Measurements from ENCODE around the gene LHX5. TPM values are rescaled to one million over a fixed set of nuclear protein-coding genes. Genes with fewer than 3 reads are reported as not detected.
A peak's percentile ranks its signal among the peaks of the same experiment; 100 is the strongest.

Gene LHX5
- polyA plus RNA-seq, 1 donor, result not detected

- DNase-seq, result no peak
These were observed 32.4 kb downstream of the LHX5 start for GRCh38 chr12:113439301-113439597.

- DNase-seq, result no peak
These were observed 33.0 kb downstream of the LHX5 start for GRCh38 chr12:113438523-113439300.

DNA sequence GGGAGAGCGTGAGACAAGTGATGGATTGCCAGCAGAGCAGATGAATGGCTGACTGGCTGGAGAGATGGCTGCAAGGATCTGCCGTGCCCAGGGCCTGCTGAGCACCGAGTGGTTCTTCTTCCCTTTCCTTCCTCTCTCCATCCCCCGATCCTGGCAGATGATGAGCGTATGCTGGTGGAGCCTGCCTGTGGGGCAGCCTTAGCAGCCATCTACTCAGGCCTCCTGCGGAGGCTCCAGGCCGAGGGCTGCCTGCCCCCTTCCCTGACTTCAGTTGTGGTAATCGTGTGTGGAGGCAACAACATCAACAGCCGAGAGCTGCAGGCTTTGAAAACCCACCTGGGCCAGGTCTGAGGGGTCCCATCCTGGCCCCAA is 34.0 kb downstream of the LHX5 start:
- DNase-seq, result no peak

DNA sequence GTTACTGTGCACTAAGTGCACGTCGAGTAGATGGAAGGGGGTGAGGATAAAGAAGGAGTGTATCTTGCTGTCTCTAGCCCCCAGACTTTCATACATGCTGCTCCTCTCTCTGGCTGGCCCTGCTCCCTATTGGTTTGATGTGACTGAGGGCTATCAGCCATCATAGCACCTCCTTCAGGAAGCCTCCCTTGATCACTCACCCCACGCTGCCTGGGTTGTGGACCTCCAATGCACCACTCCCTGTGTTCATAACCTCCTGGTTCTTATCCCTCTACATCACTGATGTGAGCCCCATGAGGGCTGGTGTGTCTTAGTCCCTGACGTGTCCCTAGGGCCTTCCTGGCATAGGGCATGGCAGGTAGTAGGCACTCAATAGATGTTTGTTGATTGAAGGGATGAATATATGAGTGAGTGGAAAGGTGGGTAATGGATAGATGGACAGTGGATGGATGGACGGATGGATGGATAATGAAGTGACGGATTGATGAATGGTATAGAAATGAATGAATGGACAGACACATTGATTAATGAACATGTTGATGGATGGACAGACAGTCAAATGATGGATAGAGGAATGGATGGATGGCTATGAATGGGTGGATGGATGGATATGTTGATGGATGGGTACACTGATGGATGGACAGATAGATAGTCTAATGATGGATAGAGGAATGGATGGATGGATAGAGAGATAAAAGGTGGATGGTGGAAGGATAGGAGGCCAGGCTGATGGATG is 34.5 kb downstream of the LHX5 start:
- no peak for DNase-seq

DNA sequence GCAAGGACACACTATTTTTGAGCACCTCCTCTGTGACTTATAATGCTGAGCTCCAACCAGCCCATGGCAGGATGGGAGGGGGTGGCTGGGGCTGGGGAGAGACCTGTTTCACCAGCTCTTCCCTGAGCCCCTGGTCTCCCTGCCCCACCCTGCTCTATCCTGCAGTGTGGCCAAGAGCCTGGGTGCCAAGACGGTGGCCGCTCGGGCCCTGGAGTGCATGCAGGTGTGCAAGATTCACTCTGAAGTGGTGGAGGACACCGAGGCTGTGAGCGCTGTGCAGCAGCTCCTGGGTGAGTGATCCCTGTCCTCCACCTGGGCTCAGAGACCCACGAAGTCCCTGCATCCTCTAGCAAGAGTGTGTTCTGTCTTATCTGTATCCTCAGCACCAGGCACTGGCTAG is 35.1 kb downstream of the LHX5 start:
- DNase-seq, result no peak

DNA sequence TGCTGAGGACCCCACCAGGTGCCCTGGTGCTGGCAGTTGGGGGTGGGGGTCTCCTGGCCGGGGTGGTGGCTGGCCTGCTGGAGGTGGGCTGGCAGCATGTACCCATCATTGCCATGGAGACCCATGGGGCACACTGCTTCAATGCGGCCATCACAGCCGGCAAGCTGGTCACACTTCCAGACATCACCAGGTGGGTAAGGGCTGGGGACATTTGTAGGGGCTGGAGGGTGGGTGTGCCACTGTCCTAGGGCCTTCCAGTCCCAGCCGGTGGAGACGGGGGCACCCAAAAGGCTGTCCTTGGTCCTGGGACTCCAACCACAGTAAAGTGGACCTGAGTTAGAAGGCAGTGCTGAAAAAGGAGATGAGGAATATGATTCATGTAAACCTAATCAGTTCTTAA is 36.3 kb downstream of the LHX5 start:
- no peak for DNase-seq

GRCh38 chr12:113432986-113433385 is 38.7 kb downstream of the LHX5 start:
- DNase-seq, result no peak

GRCh38 chr12:113428482-113428881 is 43.2 kb downstream of the LHX5 start:
- no peak for DNase-seq

DNA sequence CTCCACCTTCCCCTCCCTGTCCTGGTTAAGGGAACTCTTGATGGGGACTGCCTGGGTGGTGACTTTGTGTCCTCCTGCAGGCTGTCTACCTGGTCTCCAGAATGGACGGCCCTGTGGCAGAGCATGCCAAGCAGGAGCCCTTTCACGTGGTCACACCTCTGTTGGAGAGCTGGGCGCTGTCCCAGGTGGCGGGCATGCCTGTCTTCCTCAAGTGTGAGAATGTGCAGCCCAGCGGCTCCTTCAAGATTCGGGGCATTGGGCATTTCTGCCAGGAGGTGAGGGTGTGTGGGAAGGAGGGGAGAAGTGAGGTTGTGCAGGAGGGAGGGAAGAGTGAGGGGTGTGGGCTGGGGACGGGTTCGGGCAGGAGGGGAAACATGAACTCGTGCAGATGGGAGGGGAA is 43.8 kb downstream of the LHX5 start:
- DNase-seq, result no peak

GRCh38 chr12:113425960-113426453 is 45.7 kb downstream of the LHX5 start:
- DNase-seq, result no peak

GRCh38 chr12:113424915-113425823 is 46.5 kb downstream of the LHX5 start:
- DNase-seq, result peak; percentile 27

DNA sequence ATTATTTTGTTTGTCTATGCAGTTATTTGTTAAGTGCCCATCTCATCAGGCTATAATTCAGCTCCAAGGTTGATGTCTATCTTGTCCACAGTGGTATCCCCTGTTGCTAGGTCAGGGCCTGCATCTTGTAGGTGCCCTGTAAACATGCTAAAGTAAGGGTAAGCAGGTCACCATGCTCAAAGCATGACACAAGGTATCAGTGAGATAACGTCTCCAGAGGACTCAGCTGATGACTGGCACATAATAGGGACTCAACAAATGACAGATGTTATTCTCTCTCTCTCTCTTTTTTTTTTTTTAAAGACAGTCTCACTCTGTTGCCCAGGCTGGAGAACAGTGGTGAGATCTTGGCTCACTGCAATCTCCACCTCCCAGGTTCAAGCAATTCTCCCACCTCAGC is 47.2 kb downstream of the LHX5 start:
- DNase-seq, result no peak

DNA sequence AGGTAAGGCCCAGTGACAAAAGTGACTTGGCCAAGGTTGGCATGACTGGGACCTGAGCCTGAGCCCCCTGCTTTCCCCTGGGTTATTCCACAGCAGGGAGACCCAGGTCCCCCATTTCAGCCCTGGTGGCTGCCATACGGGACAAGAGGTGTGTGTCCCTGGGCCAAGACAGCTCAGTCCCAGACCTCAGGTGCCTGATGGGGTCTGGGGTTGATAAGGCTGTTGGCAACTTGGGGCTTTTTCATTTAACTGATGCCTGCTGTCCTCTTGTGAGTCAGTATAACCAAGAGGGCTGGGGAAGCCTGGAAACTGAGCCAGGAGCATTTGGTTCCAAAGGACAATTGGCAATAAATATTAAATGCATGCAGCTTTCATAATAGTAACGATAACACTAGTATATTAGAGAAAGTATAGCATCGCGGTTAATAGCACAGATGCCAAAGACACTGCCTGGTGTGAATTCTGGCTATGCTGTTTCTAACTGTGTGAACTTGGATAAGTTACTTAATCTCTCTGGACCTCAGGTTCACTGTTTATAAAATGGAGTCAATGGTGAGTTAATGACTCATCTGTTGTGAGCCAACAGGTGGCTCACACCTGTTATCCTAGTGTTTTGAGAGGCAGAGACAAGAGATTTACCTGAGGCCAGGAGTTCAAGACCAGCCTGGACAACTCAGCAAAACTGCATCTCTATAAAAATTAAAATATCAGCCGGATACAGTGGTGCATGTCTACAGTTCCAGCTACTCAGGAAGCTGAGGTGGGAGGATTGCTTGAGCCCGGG is 48.6 kb downstream of the LHX5 start:
- DNase-seq, result no peak

GRCh38 chr12:113422030-113422885 is 49.4 kb downstream of the LHX5 start, which contains the start of gene SDSL:
TSS of gene SDSL (plus strand) at chr12:113422380. CDS start at chr12:113427983, 5,603 bp downstream.
- peak; percentile 79 for DNase-seq

- no peak for DNase-seq
These were observed 50.6 kb downstream of the LHX5 start for GRCh38 chr12:113420996-113421595.

DNA sequence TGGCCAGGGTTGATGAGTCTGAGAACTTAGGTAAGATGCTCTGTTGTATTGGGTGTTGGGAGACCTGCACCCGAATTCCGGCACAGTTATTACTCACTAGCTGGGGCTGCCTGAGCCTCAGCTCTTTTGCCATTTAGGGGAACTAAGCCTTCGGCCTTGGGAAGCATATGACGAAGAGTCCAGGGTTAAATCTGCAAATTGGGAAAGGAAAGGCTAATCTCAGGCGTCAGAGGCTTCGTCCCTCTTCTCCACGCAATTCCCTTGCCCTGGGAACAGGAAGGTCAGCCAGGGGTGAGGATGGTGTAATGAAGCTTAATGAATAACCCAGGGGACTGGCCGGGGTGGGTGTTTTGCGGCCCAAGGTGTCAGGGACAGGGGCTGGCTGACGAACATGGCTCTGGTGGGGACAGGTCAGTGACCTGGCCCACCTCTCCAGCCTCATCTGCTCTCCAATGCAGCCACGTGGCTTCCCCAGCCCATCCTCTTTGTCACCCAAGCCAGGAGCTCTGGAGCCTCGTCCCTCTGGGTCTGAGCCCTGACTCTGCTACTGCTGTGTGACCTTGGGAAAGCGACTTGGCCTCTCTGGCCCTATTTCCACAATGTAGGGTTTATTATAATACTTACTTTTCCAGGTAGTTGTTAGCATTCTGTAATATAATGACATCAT is 53.3 kb downstream of the LHX5 start:
- no peak for DNase-seq

- no peak for DNase-seq
These were observed 55.4 kb downstream of the LHX5 start for GRCh38 chr12:113416091-113416754.

- DNase-seq, result no peak
These were observed 57.1 kb downstream of the LHX5 start for GRCh38 chr12:113414519-113415038.

GRCh38 chr12:113413488-113413939 is 58.2 kb downstream of the LHX5 start:
- DNase-seq, result no peak

Measured in left kidney (tissue), 2 donors.